Measurements from ENCODE around the gene ROCK2.

The ROCK2 gene

GRCh38 chr2:11377928-11378545 is 33.6 kb upstream of the ROCK2 start:
- in situ Hi-C loops (cut with MboI; ENCODE audit: low pct_unique_long_range_greater_than_20kb, low sequenced_read_pairs, unreplicated experiment), result no loop called here
- TF ChIP-seq CTCF (IDR thresholded peaks at IDR 0.05; ENCODE audit: extremely low read depth, insufficient read depth, missing control alignments), result no peak
- peak; percentile 76 for DNase-seq (ENCODE audit: low spot score)

GRCh38 chr2:11376071-11376470 is 31.6 kb upstream of the ROCK2 start:
- in situ Hi-C loops (cut with MboI; ENCODE audit: low pct_unique_long_range_greater_than_20kb, low sequenced_read_pairs, unreplicated experiment), result no loop called here
- no peak for TF ChIP-seq CTCF (IDR thresholded peaks at IDR 0.05; ENCODE audit: extremely low read depth, insufficient read depth, missing control alignments)
- DNase-seq (ENCODE audit: low spot score), result no peak

- TF ChIP-seq CTCF (IDR thresholded peaks at IDR 0.05; ENCODE audit: extremely low read depth, insufficient read depth, missing control alignments), result no peak
- in situ Hi-C loops (cut with MboI; ENCODE audit: low pct_unique_long_range_greater_than_20kb, low sequenced_read_pairs, unreplicated experiment), result no loop called here
- DNase-seq (ENCODE audit: low spot score), result no peak
Observed at GRCh38 chr2:11375689-11376027, 31.2 kb upstream of the ROCK2 start.

- TF ChIP-seq CTCF (IDR thresholded peaks at IDR 0.05; ENCODE audit: extremely low read depth, insufficient read depth, missing control alignments), result no peak
- DNase-seq (ENCODE audit: low spot score), result no peak
- in situ Hi-C loops (cut with MboI; ENCODE audit: low pct_unique_long_range_greater_than_20kb, low sequenced_read_pairs, unreplicated experiment), result no loop called here
Observed at GRCh38 chr2:11375025-11375688, 30.7 kb upstream of the ROCK2 start.

- in situ Hi-C loops (cut with MboI; ENCODE audit: low pct_unique_long_range_greater_than_20kb, low sequenced_read_pairs, unreplicated experiment), result no loop called here
- no peak for TF ChIP-seq CTCF (IDR thresholded peaks at IDR 0.05; ENCODE audit: extremely low read depth, insufficient read depth, missing control alignments)
- no peak for DNase-seq (ENCODE audit: low spot score)
Observed at GRCh38 chr2:11373096-11373495, 28.7 kb upstream of the ROCK2 start.

- no peak for TF ChIP-seq CTCF (IDR thresholded peaks at IDR 0.05; ENCODE audit: extremely low read depth, insufficient read depth, missing control alignments)
- DNase-seq (ENCODE audit: low spot score), result no peak
- in situ Hi-C loops (cut with MboI; ENCODE audit: low pct_unique_long_range_greater_than_20kb, low sequenced_read_pairs, unreplicated experiment), result no loop called here
Observed at GRCh38 chr2:11371092-11371937, 26.9 kb upstream of the ROCK2 start.
